ENCODE measurements around the gene DGKD.
"Not testable (repeated sequence)": the region's sequence is repeated elsewhere in the genome, so short reads cannot be mapped to it uniquely, and the experiment has no call there.

Gene DGKD

DNA sequence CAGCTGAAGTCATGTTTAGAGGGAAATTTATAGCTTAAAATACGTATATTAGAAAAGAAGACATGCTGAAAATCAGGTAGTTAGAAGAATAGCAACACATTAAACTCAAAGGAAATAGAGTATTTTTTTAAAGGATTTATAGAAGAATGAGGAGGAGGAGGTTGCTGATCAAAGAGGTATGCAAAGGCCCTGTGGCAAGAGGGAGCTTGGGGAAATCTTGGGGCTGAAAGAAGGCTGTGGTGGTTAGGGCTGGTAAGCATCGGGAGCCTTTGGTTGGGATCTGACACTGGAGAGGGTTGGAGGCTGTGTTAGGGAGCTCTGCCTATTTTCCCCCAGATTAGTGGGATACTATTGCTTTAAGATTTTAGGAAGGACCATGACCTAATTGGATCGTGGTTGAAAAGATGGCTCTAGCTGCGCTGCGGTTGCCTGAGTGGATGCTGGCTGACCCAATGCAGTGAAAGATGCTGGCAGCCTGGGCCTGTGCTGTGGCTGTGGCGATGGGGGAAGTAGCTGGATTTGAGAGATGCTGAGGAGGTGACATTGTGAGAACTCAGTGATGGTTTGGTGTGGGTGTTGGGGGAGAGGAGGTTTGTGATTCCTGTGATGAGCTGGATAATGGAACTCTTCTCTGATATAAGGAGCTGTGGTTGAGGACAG lies 11.7 kb downstream of the DGKD start:
- no peak for DNase-seq

DNA sequence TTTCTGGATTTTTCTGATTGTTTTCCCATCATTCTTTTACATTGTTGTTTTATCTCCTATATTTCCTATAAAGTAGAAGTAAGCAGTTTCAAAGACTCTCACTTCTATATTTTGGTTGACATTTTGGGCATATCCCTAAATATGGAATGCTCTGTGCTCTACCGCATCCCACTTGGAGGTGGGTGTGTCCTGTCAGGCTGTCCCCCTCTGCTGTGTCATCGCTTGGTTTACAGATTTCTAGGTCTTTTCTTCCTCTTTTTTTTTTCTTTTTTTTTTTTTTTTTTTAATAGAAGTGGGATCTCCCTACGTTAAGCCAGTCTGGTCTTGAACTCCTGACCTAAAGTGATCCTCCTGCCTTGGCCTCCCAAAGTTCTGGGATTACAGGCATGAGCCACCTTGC lies 13.3 kb downstream of the DGKD start:
- DNase-seq = no peak

DNA sequence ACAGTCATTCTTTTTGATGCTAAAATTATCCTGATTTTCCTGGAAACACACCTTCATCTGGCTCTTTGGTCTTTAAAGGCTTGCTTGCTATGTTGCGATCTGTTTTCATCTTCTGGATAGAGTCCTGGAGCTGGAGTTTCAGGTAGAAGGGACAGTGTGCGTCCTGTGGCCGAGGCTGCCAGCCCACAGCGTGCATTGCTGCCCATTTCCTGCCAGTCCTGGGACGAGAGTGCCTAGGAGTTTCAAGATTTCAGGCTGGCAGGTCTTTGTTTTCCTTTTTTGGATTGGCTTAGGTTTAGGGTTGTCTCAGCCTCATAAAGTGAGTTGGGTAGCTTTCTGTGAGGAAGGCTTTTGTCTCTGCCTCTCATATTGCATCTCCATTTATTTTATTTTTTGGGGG lies 14.5 kb downstream of the DGKD start:
- DNase-seq = no peak

DNA sequence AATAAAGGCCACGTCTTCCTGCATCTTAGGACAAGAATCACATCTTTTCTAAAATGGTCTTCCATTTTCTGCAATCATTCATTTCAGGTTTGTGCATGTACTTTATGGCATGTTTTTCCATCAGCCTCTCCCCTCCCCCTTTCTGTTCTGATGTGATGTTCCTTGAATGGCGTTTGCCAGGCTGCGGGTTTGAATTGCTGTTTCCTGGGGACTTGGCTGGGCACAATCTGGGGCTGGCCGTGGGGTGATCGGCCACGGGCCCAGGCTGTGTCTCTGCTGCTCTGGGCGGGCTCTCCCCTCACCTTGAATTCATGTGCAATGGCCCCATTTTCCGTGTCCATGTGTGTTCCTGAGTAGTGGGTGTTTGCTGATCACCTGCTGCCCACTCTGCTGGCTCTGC lies 15.2 kb downstream of the DGKD start:
- no peak for DNase-seq

DNA sequence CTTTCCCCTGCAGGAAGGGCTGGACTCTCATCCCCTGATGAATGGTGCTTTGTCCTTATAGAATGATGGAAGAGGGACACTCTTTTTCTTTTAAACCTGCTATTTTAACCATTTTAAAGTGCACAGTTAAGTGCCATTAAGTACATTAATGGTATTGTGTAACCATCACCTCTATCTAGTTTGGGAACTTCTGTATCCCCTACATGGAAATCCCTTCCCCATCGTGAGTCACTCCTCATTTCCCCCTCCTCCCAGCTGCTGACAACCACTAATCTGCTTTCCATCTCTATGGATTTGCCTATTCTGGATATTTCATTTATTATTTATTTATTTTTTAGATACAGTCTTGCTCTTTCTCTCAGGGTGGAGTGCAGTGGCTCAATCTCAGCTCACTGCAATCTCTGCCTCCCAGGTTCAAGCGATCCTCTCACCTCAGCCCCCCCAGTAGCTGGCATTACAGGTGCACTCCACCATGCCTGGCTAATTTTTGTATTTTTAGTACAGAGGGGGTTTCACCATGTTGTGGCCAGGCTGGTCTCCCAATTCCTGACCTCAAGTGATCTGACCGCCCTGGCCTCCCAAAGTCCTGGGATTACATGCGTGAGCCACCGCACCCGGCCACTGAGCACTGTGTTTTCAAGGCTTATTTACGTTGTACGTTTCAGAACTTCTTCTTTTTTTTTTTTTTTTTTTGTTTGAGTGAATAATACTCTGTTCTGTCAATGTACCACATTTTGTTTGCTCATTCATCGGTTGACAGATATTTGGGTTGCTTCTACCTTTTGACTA lies 15.8 kb downstream of the DGKD start:
- DNase-seq = no peak

DNA sequence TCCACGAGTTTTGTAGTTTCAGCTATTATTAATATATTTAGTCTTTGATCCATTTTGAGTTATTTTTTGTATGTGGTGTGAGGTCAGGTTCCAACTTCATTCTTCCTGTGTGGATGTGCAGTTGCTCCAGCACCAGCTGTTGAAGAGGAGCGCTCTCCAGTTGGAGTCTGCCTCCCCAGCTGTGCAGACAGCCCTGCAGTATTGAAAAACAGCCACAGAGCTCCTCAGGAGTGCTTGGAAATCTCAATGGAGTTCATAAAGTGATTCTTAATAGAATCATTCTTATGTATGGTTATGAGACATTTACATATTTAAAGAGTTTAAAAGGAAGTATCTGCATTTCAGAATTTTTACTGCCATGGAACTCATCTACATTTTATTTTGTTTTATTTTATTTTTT lies 17.3 kb downstream of the DGKD start:
- no peak for DNase-seq

DNA sequence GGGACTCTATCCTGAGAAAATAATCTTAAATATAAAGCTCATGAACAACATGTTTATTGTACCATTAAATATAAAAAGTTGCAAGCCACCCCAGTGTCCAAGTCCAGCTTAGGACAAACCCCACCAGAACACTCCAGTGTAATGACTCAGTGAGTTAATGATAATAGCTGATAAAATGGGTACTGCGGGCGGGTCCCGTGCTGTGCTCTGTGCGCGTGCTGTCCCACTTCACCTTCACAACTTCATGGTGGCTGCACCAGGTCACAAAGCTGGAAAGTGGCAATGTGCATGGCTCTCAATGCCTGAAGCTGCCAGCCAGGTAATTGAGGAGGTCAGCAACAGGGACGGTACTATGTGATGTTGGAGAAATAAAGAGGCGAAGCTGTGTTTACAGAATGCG lies 18.6 kb downstream of the DGKD start:
- DNase-seq = no peak

DNA sequence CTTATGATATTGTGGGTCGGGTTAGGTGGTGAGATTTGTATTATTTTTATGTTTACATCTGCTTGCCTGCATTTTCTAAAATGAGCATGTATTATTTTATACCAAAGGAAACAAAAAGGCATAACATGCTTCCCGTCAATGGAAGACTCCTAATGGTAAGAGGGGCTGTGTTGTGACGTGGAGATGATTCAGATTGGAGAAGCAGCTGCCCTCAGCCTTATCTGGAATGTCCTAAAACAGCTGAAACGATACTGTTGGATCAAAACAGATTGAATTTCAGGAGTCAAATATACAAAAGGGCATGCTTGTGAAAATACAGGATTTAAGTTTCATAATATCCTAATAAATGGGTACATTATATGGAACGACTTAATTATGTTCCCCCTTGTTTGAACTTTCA lies 19.0 kb downstream of the DGKD start:
- no peak for DNase-seq

DNA sequence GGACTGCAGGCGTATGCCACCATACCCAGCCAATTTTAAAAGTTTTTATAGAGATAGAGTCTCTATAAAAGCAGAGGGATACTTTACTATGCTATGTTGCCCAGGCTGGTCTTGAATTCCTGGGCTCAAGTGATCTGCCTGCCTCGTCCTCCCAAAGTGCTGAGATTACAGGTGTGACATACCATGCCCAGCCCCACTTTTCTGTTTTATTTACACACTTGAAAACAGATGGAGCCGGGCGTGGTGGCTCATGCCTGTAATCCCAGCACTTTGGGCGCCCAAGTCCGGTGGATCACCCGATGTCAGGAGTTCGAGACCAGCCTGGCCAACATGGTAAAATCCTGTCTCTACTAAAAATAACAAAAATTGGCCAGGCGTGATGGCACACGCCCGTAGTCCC lies 20.5 kb downstream of the DGKD start:
- DNase-seq = not testable (repeated sequence)

DNA sequence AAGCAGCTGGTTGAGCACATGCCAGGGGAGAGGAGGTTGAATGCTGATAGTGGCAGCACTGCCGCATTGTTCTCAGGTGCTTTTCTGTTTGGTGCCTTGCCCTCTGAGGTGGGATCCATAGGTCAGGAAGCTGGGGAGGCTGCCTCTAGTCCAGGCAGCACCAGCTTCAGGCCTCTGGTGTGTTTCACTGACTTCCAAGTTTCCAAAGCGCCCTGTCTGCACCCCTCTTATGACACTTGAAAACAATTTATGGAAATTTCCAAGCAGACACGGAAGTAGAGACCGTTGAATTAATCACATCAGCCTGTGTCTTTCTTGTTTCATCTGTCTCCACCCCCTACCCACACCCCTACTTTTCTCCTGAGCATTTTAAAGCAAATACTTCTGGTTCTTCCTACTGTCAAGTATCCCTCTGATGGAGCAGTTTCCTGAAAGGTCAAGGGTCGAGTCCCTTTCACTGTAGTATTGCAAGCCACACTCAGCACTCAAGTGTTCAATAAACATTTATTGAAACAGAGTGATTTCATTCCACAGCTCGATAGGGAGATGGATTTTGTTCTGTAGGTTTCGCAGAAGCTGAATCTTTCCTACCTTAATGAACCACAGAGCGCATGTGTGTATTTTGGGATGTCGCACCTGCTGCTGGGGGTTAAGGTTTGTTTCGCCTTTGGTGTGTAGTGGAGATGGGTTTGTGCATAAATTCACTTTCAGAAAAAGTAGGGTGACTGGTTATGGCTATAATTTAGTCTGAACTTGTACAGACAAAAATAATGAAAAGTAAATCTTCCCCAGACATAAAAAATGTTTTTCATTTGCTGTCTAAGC lies 21.4 kb downstream of the DGKD start:
- no peak for DNase-seq

DNA sequence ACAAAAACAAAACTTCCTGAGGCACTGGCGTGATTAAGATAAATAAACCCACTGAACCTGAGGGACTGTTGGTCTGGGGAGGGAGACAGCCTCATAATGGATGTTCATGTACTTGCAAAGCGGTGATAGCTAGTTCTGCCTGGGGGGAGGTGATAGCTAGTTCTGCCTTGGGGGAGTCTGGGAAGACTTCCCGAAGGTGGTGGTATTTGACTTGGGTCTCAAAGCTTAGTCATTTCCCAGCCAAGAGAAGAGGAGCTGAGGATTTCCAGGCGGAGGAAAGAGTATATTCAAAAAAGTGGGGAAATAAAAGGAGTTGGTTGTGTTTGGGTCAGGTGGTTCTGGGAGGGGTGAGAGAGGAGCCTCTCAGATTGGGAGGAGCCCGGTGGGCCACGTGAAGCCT lies 24.7 kb downstream of the DGKD start:
- no peak for DNase-seq

DNA sequence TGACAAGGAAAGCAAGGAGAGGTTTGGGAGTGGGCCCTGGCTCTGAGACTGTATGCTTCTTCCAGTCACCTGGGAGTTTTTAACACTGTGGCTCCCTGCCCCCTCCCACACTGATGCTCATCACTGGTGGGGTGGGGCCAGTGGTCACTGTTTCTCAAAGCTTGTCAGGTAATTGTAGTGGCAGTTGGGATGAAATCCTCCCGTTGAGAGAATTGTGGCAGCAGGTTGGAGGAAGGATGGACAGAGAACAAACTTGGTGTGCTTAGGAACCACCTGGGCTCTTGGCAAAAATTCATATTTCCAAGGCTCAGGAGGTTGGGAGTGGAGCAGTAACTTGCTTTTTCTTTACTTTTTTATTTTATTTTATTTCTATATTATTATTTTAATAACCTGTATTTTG lies 25.1 kb downstream of the DGKD start:
- no peak for DNase-seq

DNA sequence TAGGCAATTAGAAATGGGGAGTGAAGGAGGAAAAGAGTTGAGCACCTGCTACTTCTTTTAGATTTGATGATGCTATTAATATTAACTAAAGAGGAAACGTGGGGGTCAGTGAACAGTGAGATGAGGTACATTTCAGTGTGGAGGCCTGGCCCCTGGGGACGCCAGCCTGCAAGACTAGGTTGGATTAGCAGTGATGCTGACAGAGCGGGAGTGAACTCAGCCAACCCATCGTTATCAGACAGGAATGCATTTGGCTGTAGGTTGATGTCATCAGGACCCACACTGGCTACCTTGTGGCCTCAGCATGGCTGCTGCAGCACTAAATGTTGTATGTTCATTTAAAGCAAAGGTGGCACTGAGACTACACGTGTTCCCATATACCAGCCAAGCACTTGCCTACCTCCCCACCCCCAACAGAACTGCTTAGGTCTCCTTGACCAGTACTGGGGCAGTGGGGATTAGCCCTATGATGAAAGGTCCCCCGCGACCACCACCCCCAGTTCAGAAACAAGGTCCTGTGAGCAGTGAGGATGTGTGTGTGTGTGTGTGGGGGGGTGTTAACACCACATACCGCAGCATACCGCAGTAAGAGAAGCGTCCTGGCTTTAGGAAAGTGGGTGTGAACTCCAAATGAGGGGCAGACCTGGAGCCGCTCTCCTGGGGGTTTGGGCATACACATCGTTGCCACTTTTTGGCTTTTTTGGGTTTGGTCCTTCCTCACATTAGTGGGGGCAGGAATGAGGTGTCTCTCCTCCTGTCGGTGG lies 26.0 kb downstream of the DGKD start:
- peak; percentile 79 for DNase-seq

DNA sequence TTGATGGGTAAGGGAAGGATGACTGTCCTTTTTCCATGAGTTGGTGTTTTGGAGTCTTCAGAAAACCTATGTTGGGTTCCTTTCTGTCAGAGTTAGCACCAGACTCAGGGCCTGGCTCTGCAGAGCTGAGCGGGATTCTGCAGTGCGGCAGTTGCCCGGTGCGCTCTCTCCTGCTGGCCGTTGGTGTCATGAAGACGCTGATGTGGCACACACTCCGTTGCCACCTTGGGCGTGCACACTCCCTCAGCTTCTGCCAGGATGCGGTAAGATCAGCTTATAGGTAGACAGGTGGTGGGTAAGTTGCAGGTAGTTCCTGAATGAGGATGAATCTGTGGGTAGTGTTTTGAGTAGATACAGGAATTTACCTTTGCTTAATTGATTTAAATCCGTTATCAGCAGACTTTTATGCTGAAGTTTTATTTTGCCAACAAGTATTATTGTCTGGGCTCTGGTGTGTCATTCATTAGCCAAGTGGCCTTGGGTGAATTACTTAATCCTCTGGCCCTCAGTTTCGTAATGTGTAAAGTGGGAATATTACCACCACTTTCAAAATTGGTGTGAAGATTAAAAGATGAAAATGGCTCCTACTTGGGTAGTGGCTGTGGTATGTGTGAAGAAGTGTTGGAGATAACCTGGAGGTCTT lies 26.8 kb downstream of the DGKD start:
- DNase-seq = no peak

DNA sequence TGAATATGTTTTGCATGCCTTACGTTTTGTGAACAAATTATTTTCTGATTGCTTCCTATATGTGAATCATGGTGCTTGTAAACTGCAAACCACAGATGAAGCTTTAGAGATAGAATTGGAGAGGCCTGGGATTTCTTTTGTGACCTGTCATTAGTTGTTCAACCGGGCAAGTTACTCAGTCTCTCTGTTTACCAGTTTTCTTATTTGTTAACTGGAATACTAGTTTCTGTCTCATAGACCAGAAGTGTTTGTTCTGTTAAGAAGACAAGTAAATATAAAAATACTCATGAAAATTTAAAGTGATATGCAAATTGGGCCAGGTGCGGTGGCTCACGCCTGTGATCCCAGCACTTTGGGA lies 27.3 kb downstream of the DGKD start:
- no peak for DNase-seq

DNA sequence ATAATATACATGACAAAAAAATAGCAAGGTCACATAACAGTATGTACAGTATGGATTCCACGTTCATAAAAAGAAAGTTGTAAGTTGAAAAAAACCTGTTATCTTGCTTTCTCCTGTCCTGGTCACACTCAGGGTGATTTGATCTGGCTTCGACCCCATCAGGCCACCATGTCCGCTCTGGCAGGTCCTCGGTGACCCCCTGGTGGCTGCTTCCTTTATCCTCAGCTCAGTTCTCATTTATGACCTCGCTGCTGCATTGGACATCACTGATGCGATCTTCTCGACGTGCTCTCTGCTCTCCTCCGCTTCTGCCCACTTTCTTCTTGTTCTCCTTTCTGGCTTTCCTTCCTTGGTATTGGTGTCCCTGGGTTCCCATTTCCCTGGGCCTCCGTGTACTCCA lies 29.7 kb downstream of the DGKD start:
- no peak for DNase-seq

DNA sequence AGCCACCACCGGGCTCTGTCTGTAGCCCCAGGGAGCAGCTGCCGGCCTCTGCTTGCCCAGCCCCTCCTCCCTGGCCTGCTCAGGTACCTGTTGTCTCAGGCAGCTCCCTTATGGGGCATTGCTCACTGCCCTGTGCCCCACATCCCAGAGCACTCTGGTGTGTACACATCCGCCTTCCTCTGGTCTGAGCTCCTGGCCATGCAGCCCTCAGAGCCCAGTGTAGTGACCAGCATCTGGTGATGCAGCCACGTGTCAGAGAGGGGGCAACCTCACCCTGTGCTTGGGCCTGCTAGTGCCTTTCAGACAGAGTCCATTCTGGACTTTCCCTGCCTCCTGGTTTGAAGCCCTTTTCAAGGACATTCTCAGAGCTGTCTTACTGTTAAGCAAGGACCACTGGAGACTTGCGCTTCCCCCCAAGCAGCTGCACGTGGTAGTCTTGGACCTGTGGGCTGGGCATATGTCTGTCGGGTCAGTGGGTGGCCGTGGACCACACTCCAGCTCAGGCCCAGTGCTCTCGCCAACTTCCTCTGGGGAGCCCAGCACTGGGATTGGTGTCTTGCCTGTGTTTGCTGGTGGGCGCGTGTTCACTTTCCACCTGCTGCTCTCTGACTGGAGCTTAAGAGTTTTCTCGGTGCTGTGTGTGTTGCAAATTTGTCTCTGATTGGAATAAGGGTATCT lies 30.7 kb downstream of the DGKD start:
- DNase-seq = peak; percentile 64

DNA sequence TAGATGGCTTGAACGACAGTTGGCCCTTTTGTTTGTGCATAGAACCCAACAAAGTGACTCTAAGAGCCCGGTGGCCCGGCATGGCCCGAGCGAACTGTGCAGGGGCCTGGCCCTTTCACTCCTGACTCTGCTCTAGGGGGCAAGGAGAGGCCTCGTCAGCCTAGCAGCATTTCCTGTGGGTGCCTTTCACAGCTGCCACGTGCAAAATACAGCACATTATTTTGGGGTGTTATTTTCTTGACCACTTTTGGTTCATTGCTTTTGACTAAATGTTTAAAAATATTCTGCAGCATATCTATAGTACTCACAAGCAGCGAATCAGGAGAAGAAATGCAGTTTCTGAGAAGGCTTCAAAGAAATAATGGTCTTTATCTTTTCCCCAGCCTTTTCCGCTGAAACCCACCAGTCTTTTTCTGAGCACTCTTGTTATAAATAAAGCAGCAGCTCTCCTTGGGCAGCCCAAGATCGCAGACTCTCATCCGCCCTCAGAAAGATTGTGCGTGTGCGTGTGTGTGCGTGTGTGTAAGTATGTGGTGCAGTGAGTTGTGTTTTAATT lies 31.3 kb downstream of the DGKD start:
- DNase-seq = no peak

DNA sequence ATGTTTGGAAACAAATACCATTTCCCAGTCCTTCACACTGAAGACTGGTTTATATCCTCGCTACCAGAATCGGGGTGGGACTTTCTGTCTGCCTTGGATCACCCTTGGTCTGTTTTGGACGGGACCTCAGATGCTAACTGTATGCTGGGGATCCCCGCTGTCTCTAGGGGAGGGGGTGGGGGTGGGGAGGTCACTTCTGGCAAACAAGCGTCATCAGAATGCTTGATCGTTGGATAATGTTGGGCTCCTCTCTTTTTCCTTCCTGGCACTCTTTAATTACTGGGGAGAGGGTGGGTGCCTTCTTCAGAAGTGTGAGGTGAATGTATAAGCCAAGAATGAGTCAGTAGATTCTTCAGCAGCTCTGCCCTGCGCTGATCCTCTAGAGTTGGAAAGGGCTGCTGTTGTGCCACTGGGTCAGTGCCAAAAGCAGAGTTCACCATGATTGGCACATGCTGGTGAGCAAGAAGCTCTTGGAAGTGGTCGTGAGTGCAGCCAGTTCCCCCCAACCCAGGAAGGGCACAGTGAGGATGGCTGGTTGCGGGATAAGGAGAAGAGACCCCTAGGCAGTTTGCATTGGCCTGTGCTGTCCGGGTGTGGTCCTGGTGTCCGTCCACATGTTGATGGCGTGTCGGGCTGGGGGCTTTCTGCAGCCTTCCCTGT lies 32.2 kb downstream of the DGKD start:
- no peak for DNase-seq

DNA sequence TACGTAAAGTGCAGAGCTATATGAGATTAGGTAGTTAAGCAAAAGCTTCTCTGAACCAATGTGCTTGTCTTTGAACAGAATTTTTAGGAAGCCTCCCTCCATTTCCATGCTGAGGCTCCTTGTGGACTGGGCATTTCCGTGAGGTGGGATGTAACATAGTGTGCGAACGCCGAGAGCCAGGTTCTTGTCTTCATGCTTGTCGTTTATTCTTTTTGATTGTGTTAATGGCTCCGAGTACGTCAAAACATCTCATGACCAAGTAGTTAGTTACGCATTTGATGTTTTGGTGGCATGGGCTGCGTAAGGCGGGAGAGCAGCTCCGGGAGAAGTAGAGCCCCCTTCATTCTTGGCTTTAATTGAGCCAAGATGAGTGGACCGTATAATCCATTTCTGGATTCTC lies 32.9 kb downstream of the DGKD start:
- no peak for DNase-seq
